GM18505 (cell line): ENCODE measurements around the gene SCLY.

Experiments used
- ATAC-seq: cut with Tn5 transposase; IDR thresholded peaks from one replicate; pipeline ENCODE4 v1.9.1; 2021; ENCODE audit not compliant: unreplicated experiment
- POLR2A ChIP-seq: IDR thresholded peaks from 4 replicates; pipeline ENCODE4 v1.6.1; 2011; ENCODE audit warnings: borderline replicate concordance; ENCODE audit not compliant: insufficient read depth, insufficient read length; ENCODE audit errors: extremely low read depth

Gene SCLY

DNA sequence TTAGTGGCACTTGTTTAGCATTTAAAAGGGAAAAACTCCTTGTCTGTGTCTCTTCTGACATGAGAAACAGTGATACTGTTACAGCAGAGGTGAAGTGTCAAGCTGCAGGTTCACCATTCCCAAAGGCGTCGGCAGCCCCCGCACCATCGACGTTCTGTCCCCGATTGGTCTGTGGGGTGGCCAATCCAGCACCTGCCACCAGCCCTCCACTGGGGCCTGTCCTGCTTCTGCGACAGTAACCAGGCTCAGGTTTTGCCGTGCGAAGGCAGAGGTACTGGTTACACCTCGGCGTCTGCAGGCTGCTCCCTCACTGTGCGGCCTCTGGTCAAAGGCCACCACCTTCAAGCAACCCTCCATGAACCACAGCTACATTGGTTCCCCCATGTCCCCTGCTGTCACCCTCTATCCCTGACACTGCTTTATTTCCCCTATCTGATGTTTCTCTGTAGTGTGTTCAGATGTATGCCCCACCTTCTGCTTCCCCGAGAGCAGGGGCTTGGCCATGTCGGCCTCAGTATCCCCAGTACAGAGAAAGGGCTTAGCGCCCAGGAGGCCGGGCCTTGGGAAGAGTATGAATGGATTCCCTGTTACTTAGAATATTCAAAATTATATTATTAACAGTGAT lies 30.7 kb downstream of the SCLY start:
- no peak for TF ChIP-seq POLR2A

DNA sequence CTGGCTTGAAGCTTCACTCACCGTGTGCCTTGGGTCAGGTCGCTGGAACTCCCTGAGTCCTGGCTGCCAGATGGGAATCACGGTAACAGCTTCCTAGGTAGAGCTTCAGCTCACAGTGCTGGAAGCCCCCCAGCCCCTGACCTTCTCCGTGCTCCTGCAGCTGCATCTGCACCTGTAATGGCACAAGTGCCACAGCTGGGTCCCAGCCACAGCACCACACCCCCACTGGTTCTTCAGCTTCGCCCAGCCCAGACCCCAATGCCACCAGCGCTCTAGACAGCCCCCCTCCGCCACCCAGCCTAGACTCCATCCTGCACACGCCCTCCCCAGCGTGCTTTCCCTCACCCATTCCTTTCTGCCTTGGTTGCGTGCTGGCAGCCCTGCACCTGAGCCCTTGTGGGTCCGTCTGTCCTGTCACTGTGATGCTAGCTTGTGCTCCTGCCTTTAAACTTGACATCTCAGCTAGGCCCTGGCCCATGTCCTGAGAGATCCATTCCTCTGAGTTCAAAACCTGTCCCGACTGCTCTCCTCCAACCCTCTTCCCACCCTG lies 31.8 kb downstream of the SCLY start:
- no peak for TF ChIP-seq POLR2A
- no peak for ATAC-seq

More for the DNA sequence above, 30.7 kb downstream of the SCLY start:
- no peak for ATAC-seq

DNA sequence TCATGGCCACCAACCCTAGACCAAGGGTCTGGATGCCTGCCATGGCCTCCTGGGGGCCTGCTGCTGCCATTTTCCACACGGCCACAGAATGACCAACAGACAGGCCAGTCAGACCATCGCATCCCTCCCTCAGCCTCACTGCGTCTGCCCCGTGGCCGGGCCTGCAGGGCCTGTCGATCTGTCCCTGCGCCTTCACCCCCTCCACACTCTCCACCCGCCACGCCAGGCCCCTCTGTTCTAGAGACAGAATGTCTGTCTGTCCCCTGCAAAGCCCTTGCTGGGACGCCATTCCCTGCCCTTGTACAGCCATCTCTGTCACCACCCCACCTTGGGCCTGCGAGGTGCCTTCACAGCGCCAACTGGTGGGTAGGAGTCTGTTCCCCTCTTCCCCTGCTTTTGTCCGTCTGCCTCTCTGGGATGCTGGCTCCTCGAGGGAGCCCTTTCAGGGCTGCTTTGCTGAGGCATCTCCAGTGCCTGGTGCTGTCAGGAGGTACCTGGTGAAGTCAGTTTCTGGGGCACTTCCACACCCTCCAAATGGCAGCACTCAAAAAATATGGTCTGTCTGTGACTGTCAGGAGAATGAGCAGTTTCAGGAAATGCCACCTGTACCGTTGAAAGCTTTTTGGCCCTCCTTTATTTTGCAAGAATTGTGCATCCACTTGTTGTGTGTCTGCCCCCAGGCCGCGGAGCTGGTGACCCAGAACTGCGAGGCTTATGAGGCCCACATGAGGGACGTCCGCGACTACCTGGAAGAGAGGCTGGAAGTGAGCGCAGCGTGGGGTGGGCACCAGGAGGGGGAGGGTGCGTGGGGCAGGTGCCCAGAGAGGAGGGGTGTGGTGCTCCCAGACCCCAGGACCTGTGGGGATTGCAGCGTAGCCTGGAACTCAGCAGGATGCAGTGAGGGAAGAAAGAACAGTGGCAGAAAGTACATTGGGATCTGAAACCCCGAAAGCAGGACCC lies 32.7 kb downstream of the SCLY start:
- ATAC-seq: no peak
- TF ChIP-seq POLR2A: no peak

DNA sequence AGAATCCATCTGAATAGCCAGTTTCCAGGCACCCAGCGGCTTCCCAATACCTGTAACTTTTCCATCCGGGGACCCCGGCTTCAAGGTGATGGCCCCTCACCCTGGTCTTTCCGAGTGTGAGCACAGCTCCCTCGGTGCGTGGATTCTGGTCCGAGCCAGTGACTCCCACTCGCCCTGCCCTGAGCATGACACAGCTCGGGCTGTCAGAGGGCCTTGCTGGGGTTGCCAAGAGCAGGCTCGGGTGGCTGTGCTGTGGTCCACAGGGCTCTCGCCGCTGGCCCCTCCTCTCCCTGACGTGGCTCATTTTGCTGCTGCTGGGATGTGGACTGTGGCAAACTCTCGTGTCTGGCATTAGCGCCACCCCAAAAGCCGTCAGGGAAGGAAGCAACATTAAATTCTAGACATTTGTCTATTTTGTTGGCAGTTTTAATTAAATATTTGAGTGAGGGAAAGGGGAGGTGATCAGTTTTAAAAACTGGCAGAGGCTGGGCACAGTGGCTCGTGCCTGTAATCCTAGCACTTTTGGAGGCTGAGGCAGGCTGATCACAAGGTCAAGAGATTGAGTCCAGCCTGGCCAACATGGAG lies 33.7 kb downstream of the SCLY start:
- no peak for ATAC-seq
- TF ChIP-seq POLR2A: no peak

DNA sequence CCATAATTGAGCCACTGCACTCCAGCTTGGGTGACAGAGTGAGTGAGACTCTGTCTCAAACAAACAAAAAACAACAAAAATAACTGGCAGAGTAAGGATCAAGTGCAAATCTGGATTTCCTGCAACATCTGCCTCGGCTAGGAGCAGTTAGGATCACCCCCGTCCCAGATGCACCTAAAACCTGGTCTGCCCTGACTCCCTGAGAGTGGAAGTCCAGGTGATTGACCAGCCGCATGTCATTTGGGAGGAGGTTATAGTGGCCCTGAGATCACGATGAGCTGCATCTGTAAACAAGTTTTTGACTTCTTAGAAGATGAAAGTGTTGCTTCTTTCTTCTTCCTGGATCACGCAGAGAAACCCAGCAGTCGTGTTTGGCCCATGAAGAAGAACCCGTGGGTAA lies 34.3 kb downstream of the SCLY start:
- ATAC-seq: no peak
- no peak for TF ChIP-seq POLR2A

DNA sequence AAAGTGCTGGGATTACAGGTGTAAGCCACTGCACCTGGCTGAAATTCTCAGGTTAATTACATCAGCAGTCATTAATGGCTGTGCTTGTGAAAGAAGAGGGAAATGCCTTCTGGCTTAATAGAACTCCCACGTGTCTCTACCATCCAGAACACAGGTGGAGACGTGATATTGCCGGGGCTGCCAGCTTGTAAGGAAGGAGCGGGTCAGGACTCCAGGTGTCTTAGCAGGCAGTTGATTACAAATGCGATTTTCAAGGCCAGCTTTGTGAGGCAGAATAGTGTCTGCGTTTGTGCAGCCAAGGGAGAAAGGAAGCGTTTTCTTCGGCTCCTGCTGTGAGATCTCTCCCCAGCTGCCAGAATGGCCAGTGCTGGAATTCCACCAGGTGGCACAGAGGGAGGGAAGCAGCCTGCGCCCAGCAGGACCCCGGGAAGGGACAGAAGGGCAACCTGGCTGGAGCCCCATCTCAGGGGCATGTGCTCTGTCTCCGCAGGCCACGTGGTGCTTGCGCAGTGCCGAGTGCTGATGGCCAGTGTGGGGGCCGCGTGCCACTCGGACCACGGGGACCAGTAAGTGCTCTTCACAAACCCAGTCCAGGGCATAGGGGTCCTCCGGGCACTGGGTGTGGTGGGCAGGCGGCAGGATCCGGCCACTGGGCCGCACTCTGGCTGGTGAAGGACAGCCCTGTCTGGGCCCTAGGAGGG lies 35.7 kb downstream of the SCLY start:
- no peak for TF ChIP-seq POLR2A
- ATAC-seq: no peak

DNA sequence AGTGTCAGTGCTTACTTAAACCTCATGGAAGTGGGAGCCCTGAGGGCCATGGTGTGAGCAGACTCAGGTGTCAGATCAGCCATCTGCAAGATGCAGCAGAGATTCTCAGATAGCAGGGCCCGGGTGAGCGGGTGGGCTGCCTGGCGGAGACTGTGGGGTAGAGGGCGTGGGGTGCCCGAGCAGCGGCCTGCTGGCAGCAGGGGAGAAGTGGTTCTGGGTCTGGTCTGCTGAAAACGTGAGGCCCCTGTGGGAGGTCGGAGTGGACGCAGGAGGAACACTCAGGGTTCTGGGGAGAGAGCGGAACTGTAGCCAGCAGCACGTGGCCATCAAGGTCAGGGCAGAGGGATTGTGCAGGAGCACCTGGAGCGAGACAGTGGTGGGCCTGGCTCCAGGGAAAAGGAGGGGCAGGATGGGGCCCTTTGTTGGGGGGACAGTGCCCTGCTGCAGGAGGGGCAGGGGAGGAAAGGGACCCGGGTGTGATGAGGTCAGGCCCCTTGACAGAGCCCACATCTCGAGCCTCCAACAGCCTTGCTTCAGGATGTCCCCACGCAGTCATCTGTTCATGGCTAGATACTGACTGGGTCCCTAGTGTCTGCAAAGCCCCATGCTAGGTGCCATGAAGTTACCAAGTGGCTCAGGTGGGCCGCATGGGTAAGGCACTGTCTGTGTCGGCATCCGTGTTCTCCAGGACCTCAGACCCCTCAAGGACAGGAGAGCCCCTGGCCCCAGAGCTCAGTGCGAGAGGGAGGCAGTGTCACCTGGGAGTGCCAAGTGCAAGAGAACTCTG lies 36.6 kb downstream of the SCLY start:
- no peak for TF ChIP-seq POLR2A
- ATAC-seq: no peak

DNA sequence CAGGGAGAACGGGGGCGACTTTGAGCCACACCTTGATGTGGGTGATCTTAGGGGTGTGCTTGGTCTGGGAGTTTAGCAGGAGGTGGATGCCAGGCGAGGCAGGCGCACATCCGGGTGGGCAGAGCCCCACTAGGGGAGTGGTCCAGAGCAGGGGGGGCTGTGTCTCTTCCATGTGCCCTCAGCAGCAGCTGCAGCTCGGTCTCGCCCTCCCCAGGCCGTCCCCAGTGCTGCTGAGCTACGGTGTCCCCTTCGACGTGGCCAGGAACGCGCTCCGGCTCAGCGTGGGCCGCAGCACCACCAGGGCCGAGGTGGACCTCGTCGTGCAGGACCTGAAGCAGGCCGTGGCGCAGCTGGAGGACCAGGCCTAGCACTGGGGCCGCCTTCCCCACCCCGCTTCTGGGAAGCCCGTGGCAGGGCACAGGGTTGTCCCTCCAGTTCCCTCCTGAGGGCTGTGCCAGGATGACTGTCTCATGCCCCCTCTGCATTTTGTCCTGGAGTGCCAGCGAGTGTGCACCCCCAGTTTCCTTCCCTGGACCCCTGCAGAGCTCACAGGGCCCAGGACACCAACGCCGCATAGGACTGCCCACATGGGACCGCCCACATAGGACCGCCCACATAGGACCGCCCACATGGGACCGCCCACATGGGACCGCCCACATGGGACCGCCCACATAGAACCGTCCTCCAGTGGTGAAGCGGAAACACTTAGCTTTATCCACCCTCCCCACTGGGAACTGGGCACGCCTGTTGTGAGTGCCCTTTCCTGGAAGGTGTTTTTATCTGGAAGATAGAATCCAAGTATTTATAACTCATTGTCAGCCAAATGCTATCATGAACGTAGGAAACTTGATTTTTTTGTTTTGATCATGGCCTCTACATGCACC lies 37.4 kb downstream of the SCLY start:
- TF ChIP-seq POLR2A: peak; percentile 43
- ATAC-seq: peak; percentile 65

DNA sequence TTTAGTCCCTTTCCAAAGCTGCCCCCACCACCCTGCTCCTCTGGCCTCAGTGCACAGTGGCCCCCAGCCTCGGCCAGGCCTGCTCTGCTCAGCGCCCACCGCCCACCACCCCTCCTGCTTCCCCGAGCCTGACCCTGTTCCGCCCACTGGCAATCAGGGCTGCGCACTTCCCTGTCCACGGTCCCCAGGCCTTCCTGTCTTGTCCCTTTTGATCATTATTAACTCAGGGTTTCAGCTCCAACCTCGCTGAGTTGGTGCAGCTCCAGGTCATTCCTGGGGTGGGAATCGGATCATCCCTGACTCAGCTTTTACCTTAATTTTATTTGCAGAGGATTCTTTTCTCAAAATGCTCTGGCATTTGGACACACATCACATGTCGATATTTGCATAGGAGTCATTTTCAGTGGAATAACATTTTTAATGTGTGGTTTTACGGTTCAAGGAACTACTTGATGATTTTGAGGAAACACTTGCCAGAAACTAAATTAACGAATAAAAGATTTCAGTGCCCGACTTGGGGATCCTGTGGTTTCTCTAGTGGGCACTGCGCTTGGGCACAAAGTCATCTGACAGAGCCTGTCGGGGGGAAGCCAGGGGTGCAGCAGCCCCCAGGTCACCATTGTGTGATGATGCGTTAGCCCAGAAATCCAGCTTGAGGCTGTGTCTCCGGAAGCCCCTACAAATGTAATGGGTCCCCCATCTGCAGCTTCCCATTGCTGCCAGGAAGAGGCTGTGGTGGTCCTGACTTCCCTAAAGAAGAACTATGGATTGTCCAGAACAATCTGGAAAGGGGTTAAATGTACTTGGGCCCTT lies 38.3 kb downstream of the SCLY start:
- no peak for TF ChIP-seq POLR2A
- no peak for ATAC-seq

DNA sequence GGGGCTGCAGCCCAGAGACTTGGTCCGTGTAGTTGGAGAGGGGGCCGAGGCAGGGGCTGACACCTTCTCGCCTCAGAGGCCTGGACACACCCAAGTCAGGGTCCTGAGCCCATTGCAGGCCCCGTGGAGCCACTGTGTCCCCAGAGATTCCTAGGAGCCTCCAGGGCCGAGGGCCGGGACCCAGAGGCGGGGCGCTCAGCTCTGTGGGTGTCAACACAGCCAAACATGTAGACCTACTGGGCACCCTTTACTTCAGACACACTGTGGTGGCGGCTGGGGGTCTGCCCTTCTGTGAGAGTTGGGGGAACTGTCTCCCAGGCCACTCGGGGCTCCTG lies 38.9 kb downstream of the SCLY start:
- ATAC-seq: no peak
- TF ChIP-seq POLR2A: no peak
